ENCODE measurements around the gene LRP2BP.

DNA sequence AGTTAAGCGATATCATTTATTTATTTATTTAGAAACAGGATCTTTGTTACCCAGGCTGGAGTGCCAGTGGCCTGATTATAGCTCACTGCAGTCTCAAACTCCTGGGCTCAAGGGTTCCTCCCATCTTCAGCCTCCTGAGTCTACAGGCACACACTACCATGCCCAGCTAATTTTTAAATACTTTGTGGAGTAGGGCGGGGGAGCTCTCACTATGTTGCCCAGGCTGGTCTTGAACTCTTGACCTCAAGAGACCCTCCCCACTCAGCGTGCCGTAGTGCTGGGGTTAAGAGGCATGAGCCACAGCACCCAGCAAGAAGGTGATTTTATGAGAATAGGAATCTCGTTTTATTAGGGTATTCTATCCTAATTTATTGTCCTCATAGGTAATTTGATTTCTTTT lies 33.9 kb upstream of the LRP2BP start:
- TF ChIP-seq, protein P1, sequence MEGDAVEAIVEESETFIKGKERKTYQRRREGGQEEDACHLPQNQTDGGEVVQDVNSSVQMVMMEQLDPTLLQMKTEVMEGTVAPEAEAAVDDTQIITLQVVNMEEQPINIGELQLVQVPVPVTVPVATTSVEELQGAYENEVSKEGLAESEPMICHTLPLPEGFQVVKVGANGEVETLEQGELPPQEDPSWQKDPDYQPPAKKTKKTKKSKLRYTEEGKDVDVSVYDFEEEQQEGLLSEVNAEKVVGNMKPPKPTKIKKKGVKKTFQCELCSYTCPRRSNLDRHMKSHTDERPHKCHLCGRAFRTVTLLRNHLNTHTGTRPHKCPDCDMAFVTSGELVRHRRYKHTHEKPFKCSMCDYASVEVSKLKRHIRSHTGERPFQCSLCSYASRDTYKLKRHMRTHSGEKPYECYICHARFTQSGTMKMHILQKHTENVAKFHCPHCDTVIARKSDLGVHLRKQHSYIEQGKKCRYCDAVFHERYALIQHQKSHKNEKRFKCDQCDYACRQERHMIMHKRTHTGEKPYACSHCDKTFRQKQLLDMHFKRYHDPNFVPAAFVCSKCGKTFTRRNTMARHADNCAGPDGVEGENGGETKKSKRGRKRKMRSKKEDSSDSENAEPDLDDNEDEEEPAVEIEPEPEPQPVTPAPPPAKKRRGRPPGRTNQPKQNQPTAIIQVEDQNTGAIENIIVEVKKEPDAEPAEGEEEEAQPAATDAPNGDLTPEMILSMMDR (IDR thresholded peaks at IDR 0.05; ENCODE audit: poor library complexity), result no peak
- no peak for TF ChIP-seq EZH2 (IDR thresholded peaks at IDR 0.05; ENCODE audit: borderline replicate concordance)
